Embryonic facial prominence (tissue), 1 donor: Measurements from ENCODE around the gene SUGCT.
"Not testable (repeated sequence)": the region's sequence is repeated elsewhere in the genome, so short reads cannot be mapped to it uniquely, and the experiment has no call there.

Experiments
- DNase-seq: peaks from one replicate; pipeline ENCODE4 v3.0.0-alpha.2; 2016; ENCODE audit errors: extremely low spot score

Gene SUGCT

GRCh38 chr7:40401406-40401805, 266.6 kb downstream of the SUGCT start:
- no peak for DNase-seq

- DNase-seq, result no peak
Observed at GRCh38 chr7:40402661-40403060, 267.9 kb downstream of the SUGCT start.

GRCh38 chr7:40403703-40404476, 269.1 kb downstream of the SUGCT start:
- no peak for DNase-seq

- no peak for DNase-seq
Observed at GRCh38 chr7:40405991-40406390, 271.2 kb downstream of the SUGCT start.

GRCh38 chr7:40412323-40412722, 277.5 kb downstream of the SUGCT start:
- no peak for DNase-seq

GRCh38 chr7:40414704-40415103, 279.9 kb downstream of the SUGCT start:
- not testable (repeated sequence) for DNase-seq

- DNase-seq, result no peak
Observed at GRCh38 chr7:40418448-40418847, 283.6 kb downstream of the SUGCT start.

GRCh38 chr7:40418983-40419382, 284.2 kb downstream of the SUGCT start:
- no peak for DNase-seq

GRCh38 chr7:40419806-40420205, 285.0 kb downstream of the SUGCT start:
- no peak for DNase-seq

GRCh38 chr7:40421433-40421832, 286.6 kb downstream of the SUGCT start:
- no peak for DNase-seq

- no peak for DNase-seq
Observed at GRCh38 chr7:40425696-40426095, 290.9 kb downstream of the SUGCT start.

- DNase-seq, result no peak
Observed at GRCh38 chr7:40428421-40428820, 293.6 kb downstream of the SUGCT start.

- no peak for DNase-seq
Observed at GRCh38 chr7:40429826-40430225, 295.0 kb downstream of the SUGCT start.

- no peak for DNase-seq
Observed at GRCh38 chr7:40432046-40432445, 297.2 kb downstream of the SUGCT start.

- DNase-seq, result no peak
Observed at GRCh38 chr7:40436710-40437109, 301.9 kb downstream of the SUGCT start.

GRCh38 chr7:40437498-40437897, 302.7 kb downstream of the SUGCT start:
- no peak for DNase-seq

GRCh38 chr7:40437936-40438634, 303.3 kb downstream of the SUGCT start:
- DNase-seq, result no peak

GRCh38 chr7:40439686-40440085, 304.9 kb downstream of the SUGCT start:
- DNase-seq, result no peak

GRCh38 chr7:40447345-40447744, 312.5 kb downstream of the SUGCT start:
- DNase-seq, result no peak

- no peak for DNase-seq
Observed at GRCh38 chr7:40455485-40455884, 320.7 kb downstream of the SUGCT start.

- DNase-seq, result no peak
Observed at GRCh38 chr7:40457776-40458480, 323.1 kb downstream of the SUGCT start.

- no peak for DNase-seq
Observed at GRCh38 chr7:40463446-40463845, 328.6 kb downstream of the SUGCT start.
